Testis (tissue), 3 donors: Measurements from ENCODE around the gene RAB27A. TPM values are rescaled to one million over a fixed set of nuclear protein-coding genes. Genes with fewer than 3 reads are reported as not detected.

ENCODE experiments used
- DNase-seq: peaks from one replicate; pipeline ENCODE4 v3.0.0-alpha.2; 2019
- H3K27ac ChIP-seq, 2 donors: fragments of 200-600 bp; sonication (generic); one replicate each; pipeline ENCODE4 v1.5.1; 2019
- H3K27me3 ChIP-seq: fragments of 200-600 bp; sonication (generic); one replicate; pipeline ENCODE4 v1.5.1; 2019
- H3K36me3 ChIP-seq: fragments of 200-600 bp; sonication (generic); one replicate; pipeline ENCODE4 v1.5.1; 2017; ENCODE audit warnings: low read depth; ENCODE audit errors: missing control alignments
- H3K4me1 ChIP-seq: fragments of 200-600 bp; sonication (generic); one replicate; pipeline ENCODE4 v1.5.1; 2019
- H3K4me3 ChIP-seq, 2 donors: fragments of 200-600 bp; sonication (generic); one replicate each; pipeline ENCODE4 v1.5.1; 2017 to 2019
- H3K9me3 ChIP-seq: fragments of 200-600 bp; sonication (generic); one replicate; pipeline ENCODE4 v1.5.1; 2017
- CTCF ChIP-seq, 3 experiments: fragments of 450-650 bp in 2 of 3; fragments of 200-600 bp in 1 of 3; sonication (generic) in 1 of 3; IDR thresholded peaks; one replicate each; pipeline ENCODE4 v1.5.1; 2016 to 2019; ENCODE audit warnings: antibody characterized with exemption in 3 of 3, mild to moderate bottlenecking in 2 of 3, moderate library complexity in 1 of 3
- POLR2A ChIP-seq: fragments of 450-650 bp; IDR thresholded peaks from one replicate; pipeline ENCODE4 v1.6.1; 2017; ENCODE audit warnings: antibody characterized with exemption, mild to moderate bottlenecking, moderate library complexity
- WGBS, 2 donors: methylation state at CpG; one replicate each; pipeline ENCODE4 v1.1.5; 2018; 5-methylcytosine and 5-hydroxymethylcytosine counted together
- intact Hi-C: fragments of 100-400 bp; cut with DNase I; formaldehyde crosslinking; loops from one replicate; pipeline ENCODE4 v1.15.1; 2023; ENCODE audit warnings: low total_unique reads
- polyA plus RNA-seq: library from polyadenylated mRNA; stranded (reverse); fragments of 350-450 nt; fragmentation: Illumina TruSeq; extraction: RNeasy Lipid Tissue Mini Kit (QIAGEN cat#74804); gene quantifications from one replicate; pipeline ENCODE4 v1.2.3, GENCODE V29; 2014; ENCODE audit warnings: low read depth, low replicate concordance; ENCODE audit not compliant: insufficient read depth
- total RNA-seq, 2 donors: library from RNA; depleted of rRNA; stranded (reverse); fragments of >200 nt; gene quantifications; one replicate each; pipeline ENCODE4 v1.2.3, GENCODE V29; 2016

Gene RAB27A
- total and polyA plus RNA-seq, 3 donors from 2014 or later: 13.1 to 19.2 (median 13.7) TPM

- TF ChIP-seq POLR2A (no peak), CTCF (IDR thresholded peaks at IDR 0.05) (no peak)
- Histone ChIP-seq H3K9me3 (no peaks in the 10 kb centered on the region), H3K4me1 (no peaks in the 10 kb centered on the region), H3K27me3 (no peaks in the 10 kb centered on the region), H3K36me3 (no peaks in the 10 kb centered on the region), H3K4me3 (no peak overlapping the region), H3K27ac (no peak overlapping the region)
- DNase-seq: peak; percentile 42
- intact Hi-C loops: no loop called here
- WGBS, 2 donors: 78 to 80% methylated on average over 10 of the region's 10 CpGs
Observed at GRCh38 chr15:55267401-55268175, 22.0 kb downstream of the RAB27A start.

GRCh38 chr15:55266547-55266946, 23.1 kb downstream of the RAB27A start:
- H3K36me3 ChIP-seq: no peaks in the 10 kb centered on the region
- DNase-seq: no peak
- no peak overlapping the region for H3K27ac ChIP-seq
- H3K27me3 ChIP-seq: no peaks in the 10 kb centered on the region
- intact Hi-C loops: no loop called here
- no peaks in the 10 kb centered on the region for H3K9me3 ChIP-seq
- H3K4me1 ChIP-seq: no peaks in the 10 kb centered on the region
- TF ChIP-seq CTCF (IDR thresholded peaks at IDR 0.05) (no peak), POLR2A (no peak)
- H3K4me3 ChIP-seq: no peak overlapping the region
- 90 to 95% methylated on average over 2 of the region's 2 CpGs for WGBS, 2 donors

GRCh38 chr15:55260562-55261131, 29.0 kb downstream of the RAB27A start:
- TF ChIP-seq POLR2A (no peak), CTCF (IDR thresholded peaks at IDR 0.05) (no peak)
- Histone ChIP-seq H3K27me3 (no peaks in the 10 kb centered on the region), H3K27ac (no peak overlapping the region), H3K36me3 (no peaks in the 10 kb centered on the region), H3K4me1 (no peaks in the 10 kb centered on the region), H3K9me3 (no peaks in the 10 kb centered on the region), H3K4me3 (no peak overlapping the region)
- 70 to 72% methylated on average over 3 of the region's 3 CpGs for WGBS, 2 donors
- no peak for DNase-seq
- intact Hi-C loops: no loop called here

GRCh38 chr15:55257938-55258337, 31.7 kb downstream of the RAB27A start:
- no peaks in the 10 kb centered on the region for H3K27me3 ChIP-seq
- no peak overlapping the region for H3K27ac ChIP-seq
- TF ChIP-seq CTCF (IDR thresholded peaks at IDR 0.05) (no peak), POLR2A (no peak)
- intact Hi-C loops: no loop called here
- no peaks in the 10 kb centered on the region for H3K4me1 ChIP-seq
- no peaks in the 10 kb centered on the region for H3K36me3 ChIP-seq
- no peaks in the 10 kb centered on the region for H3K9me3 ChIP-seq
- H3K4me3 ChIP-seq: no peak overlapping the region
- no peak for DNase-seq
- WGBS, 2 donors: 87 to 90% methylated on average over 5 of the region's 5 CpGs
